HG02623 (cell line): ENCODE results near the gene GCNT2.
A peak's percentile ranks its signal among the peaks of the same experiment; 100 is the strongest.
"Not testable (repeated sequence)": the region's sequence is repeated elsewhere in the genome, so short reads cannot be mapped to it uniquely, and the experiment has no call there.

Experiments
- ATAC-seq: cut with Tn5 transposase; IDR thresholded peaks from one replicate; pipeline ENCODE4 v1.9.1; 2021; ENCODE audit warnings: moderate library complexity; ENCODE audit not compliant: unreplicated experiment

GCNT2 gene

GRCh38 chr6:10513544-10513943 lies 7.6 kb upstream of the GCNT2 start:
- ATAC-seq = no peak

- ATAC-seq = no peak
Observed at GRCh38 chr6:10514049-10514780, 6.9 kb upstream of the GCNT2 start.

DNA sequence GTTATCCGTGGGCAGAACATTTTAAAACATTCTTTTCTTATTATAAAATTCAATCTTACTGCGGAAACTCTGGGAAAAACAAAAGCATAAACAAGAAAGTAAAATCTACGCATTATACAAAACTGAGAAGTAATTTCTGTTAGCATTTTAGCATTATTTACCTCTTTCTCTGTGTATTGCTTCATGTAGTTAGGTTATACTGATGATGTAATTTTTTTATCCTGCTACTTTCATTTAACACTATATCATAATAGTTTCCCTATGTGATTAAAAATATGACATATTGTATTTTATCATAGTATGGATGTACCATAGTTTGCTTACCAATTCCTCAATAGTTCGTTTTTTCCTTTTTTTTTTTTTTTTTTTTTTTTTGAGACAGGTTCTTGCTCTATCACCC lies 4.2 kb upstream of the GCNT2 start:
- no peak for ATAC-seq

DNA sequence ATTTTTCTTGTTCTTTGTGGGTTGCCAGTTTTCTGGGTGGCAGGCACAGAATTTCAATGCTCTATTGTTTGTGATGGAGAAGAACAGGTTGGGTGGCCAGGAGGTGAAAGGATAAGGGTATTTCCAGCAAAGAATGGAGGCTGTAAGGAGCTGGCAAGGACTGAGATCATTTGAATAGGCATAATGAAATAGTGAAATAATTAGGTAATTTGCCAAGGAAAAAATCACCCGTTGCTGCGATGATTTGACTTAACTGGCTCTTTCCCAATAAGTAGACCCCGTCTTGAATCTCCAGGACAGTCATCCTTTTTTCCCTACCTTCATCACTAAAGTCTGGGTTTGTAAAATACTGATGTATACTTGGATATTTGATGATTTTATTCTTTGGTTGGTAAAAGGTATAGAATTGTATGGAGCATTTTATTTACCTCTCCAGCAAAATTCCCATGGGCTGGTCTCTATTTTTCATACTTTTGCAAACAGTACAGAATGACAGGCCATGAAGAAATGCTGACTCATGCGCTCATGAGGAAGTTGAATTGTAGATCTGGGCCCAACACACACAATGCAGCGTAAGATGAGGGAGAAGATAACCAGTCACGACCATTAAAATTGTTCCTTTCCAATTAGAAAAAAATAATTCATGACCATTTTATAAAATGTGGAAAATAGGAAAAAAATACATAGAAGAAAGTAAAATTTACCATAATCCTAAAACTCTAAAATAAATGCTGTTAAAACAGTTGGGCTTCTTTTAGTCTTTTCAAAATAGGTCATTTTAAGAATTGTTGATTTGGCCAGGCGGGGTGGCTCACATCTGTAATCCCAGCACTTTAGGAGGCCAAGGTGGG lies 2.4 kb upstream of the GCNT2 start:
- no peak for ATAC-seq

DNA sequence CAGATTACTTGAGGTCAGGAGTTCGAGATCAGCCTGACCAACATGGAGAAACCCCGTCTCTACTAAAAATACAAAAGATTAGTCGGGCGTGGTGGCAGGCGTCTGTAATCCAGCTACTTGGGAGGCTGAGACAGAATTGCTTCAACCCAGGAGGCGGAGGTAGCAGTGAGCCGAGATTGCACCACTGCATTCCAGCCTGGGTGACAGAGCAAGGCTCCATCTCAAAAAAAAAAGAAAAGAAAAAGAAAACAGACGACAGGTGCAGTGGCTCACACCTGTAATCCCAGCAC lies 1.8 kb upstream of the GCNT2 start:
- not testable (repeated sequence) for ATAC-seq

DNA sequence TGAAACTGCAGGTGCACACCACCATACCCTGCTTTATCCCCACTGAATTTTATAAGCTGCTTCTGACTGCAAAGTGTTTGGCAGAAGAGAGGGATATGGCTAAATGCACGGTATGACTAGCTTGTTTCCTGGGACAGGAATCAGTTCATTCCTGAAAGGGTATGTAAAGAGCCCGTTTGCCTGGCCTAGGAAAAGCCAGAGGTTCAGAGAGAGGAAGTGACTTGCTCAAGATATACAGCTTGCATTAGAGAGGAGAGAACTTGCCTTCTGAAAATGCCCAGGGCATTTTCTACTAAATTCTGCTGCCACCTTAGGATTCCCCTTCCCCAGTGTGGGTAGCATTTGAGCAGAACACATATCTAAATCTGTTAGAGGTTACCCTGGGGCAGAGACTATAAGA lies 683 bp upstream of the GCNT2 start:
- peak; percentile 12 for ATAC-seq

DNA sequence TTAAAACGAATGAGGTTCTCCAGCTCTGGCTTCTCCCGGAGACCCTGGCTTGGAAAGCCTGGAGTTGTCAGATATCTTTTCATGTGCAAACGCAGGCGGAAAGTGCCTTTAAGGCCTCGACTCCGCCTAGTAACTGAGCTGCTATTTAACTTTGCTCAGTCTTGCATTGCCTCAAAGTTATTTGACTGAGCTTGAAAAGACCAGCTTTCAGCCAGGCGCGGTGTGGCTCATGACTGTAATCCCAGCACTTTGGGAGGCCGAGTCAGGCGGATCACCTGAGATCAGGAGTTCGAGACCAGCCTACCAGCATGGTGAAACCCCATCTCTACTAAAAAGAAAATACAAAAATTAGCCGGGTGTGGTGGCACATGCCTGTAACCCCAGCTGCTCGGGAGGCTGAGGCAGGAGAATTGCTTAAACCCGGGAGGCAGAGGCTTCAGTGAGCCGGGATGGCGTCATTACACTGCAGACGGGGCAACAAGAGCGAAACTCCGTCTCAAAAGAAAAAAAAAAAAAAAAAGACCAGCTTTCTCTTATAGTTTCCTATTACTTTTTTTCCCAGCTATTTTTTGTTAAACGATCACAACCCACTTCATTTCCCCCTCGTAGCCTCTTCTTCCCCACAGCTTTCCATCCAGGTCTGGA lies 1.9 kb downstream of the GCNT2 start:
- ATAC-seq = no peak

GRCh38 chr6:10526156-10526555 lies 5.0 kb downstream of the GCNT2 start:
- no peak for ATAC-seq

DNA sequence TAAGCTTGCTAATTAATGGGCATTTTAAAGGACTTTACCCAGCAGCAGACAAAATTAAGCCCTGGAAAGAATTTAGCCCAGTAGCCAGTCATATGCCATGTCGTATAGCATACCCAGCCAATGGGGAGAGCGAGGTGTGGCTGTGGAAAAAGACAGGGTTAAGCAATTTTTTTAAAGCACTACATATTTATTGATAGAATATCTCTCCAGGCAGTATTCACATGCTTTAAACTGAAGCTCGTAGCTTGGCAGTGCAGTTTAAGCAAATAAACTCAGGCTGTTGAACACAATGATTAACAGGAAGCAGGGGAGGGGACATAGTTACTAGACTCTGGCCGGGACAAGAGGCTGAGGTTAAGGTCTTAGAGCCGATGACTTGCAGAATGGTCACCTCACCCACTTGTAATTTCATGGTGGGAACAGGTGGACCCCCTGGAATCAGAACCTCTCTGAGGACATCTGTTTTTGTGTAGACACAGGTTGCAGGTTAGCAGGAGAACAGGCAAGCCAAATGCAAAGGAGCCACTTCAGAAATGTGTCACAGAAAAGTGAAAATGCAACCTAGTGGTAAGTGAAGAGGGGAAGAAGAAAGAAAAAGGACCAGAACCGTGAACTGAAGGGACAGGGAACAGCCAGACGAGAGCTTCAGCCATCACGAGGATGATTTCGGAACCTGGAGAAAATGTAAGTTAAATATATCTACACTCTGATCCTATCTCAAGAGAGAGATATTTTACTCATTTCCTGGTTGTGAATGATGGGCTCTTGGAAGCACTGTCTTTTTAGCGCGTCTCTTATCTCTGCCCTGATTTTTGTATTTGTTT lies 7.2 kb downstream of the GCNT2 start:
- peak; percentile 61 for ATAC-seq

GRCh38 chr6:10529231-10529801 lies 8.2 kb downstream of the GCNT2 start:
- no peak for ATAC-seq

GRCh38 chr6:10529828-10530374 lies 8.8 kb downstream of the GCNT2 start:
- not testable (repeated sequence) for ATAC-seq

- ATAC-seq = no peak
Observed at GRCh38 chr6:10531503-10531902, 10.4 kb downstream of the GCNT2 start.

DNA sequence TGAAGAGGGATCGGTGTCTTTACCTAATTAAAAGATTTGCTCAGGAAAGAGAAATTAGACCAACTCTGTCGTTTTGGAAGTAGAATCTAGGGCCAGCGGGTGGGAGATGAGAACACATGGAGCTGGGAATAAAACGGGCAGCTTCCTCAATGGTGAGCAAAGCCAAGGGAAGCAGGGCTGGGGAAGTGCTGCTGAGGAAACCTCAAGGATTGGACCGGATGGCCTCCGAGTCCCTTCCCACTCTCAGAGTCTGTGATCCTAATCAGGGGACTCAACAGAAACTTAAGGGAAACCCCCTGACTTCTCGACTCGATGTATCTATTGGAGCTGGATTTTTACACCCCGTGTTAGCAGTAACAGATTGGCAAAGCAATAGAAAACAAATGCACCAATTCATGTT lies 10.8 kb downstream of the GCNT2 start:
- ATAC-seq = no peak

GRCh38 chr6:10532392-10532791 lies 11.2 kb downstream of the GCNT2 start:
- no peak for ATAC-seq

DNA sequence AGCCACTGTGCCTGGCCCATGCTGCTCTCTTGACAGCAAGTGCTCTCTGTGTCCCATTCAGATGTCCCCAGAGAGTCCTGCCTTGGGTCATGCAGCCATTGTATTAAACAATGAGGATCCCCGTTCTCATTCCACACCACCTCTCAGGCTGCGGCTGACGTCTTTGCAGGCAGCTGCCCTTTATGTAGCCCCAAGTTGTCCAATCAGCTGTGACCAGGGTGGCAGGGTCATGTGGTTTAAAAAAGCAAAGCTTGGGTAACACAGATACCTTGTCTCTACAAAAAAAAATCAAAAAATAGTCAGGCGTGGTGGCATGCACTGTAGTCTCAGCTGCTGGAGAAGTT lies 13.2 kb downstream of the GCNT2 start:
- ATAC-seq = no peak

DNA sequence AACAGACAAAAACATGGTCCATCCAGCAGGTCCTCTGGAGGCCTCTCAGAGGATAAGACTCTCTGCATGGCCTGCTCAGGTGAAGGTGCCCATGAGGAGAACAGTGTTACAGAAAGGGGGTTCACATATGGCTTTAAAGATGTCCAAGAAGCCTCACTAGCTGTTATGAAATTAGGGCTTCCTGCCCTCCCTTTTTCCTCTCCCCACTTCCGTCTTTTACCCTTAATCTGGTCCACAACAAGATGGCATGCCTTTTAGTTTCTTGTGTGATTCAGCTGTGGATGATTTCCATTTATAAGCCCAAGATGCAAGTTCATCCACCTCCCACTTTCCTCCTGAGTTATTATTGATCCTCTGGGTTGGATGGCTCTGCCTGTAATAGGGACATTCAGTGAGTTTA lies 14.0 kb downstream of the GCNT2 start:
- no peak for ATAC-seq

GRCh38 chr6:10537726-10538125 lies 16.6 kb downstream of the GCNT2 start:
- no peak for ATAC-seq

GRCh38 chr6:10540073-10540746 lies 19.1 kb downstream of the GCNT2 start:
- ATAC-seq = no peak

DNA sequence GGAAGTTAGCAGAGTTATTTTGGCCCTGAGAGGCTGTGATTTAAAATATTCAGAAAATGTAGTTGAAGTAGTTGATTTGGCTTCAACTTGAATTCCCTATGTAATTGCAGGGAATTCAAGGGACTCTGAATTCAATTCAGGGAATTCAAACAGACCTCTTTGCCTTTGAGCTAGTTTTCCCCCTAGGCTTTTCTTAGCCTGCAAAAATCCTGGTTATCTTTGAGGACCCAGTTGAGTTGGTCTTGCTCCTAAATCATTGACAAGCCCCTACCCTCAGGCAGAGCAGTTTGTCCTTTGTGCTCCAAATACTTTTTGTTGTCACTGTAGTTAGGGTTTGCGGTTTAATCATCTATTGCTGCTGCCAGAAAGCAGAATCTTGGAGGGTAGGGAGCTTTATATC lies 20.4 kb downstream of the GCNT2 start:
- ATAC-seq = no peak

DNA sequence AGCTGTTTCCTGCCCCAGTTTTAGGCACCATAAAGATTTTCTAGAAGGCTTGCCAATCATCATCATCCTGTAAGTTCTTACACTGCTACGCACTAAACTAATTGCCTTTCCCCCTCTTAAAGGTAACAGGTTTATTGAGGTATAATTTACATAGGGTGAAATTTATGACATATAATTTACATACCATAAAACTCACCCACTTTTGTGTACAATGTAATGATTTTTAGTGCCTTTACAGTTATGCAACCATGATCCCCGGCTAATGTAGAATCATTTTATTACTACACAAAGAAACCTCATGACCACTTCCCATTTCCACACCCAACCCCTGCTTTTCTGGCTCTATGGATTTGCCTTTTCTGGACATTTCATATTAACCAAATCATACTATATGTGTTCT lies 21.1 kb downstream of the GCNT2 start:
- ATAC-seq = no peak
